ENCODE results near the gene FARP1. TPM values are rescaled to one million over a fixed set of nuclear protein-coding genes. Genes with fewer than 3 reads are reported as not detected.

Gene FARP1
- total and polyA plus RNA-seq, 8 donors, result 11.6 to 319 (median 70.3) TPM

DNA sequence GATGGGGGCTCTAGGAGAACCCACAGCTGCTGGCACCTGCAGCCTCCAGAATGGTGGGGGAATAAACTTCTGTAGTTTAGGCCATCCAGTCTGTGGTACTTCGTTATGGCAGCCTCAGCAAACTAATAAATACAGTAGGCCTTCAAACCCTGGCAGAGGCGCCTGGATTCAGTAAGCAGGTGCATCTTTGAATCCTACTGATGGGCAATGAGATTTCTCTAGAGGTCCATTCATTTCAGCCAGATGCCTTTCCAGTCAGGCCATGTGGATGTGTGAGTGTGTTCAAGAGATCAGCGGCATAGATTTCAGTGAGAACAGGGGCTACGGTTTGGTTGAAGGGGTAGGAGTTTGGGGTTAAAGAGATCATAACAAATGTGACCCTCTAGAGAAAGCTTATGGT lies 217.7 kb downstream of the FARP1 start:
- Histone ChIP-seq H3K27me3 (no peaks in the 10 kb centered on the region), H3K4me1 (peaks cover 0 to 5% (median 0%) of the 10 kb centered on the region in 4 donors), H3K36me3 (no peaks in the 10 kb centered on the region), H3K27ac (no peak overlapping the region), H3K9me3 (no peaks in the 10 kb centered on the region), H3K4me3 (no peak overlapping the region)
- DNase-seq, result no peak
- TF ChIP-seq POLR2A (IDR thresholded peaks at IDR 0.05) (no peak), EP300 (IDR thresholded peaks at IDR 0.05) (no peak), POLR2AphosphoS5 (IDR thresholded peaks at IDR 0.05) (no peak)
- TF ChIP-seq, protein P1, sequence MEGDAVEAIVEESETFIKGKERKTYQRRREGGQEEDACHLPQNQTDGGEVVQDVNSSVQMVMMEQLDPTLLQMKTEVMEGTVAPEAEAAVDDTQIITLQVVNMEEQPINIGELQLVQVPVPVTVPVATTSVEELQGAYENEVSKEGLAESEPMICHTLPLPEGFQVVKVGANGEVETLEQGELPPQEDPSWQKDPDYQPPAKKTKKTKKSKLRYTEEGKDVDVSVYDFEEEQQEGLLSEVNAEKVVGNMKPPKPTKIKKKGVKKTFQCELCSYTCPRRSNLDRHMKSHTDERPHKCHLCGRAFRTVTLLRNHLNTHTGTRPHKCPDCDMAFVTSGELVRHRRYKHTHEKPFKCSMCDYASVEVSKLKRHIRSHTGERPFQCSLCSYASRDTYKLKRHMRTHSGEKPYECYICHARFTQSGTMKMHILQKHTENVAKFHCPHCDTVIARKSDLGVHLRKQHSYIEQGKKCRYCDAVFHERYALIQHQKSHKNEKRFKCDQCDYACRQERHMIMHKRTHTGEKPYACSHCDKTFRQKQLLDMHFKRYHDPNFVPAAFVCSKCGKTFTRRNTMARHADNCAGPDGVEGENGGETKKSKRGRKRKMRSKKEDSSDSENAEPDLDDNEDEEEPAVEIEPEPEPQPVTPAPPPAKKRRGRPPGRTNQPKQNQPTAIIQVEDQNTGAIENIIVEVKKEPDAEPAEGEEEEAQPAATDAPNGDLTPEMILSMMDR (IDR thresholded peaks at IDR 0.05), result no peak
- 92 to 96% (median 96%) methylated on average over 4 of the region's 4 CpGs for WGBS, 5 donors
- intact Hi-C loops (cut with DNase I; ENCODE audit: low total_unique reads), result no loop called here

DNA sequence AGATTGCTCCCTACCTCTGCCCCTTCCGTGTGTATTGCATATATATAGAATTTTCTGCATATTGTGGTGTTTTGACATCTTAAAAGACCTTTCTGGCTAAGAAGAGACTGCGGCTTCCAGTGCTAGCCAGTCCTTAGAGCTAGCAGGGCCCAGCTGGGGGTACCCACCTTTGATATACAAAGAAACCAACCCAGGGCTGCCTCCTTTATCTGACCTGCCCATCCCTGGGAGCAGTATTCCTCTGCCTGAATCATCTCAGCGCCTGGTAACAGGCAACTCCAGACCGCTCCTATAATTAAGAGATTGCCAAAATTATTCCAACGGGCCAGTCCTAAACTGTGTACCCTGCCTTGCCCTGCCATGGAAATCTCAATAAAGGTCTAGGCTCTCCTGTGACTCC lies 220.4 kb downstream of the FARP1 start:
- Histone ChIP-seq H3K4me1 (peaks cover 0 to 5% (median 0%) of the 10 kb centered on the region in 4 donors), H3K4me3 (no peak overlapping the region), H3K27ac (no peak overlapping the region), H3K27me3 (no peaks in the 10 kb centered on the region), H3K9me3 (no peaks in the 10 kb centered on the region), H3K36me3 (peaks cover 0 to under 1% (median under 1%) of the 10 kb centered on the region in 4 donors)
- WGBS, 5 donors, result 92 to 99% (median 95%) methylated on average over 5 of the region's 5 CpGs
- intact Hi-C loops (cut with DNase I; ENCODE audit: low total_unique reads), result no loop called here
- DNase-seq, result no peak
- TF ChIP-seq, protein P1 (IDR thresholded peaks at IDR 0.05), result no peak
- TF ChIP-seq POLR2AphosphoS5 (IDR thresholded peaks at IDR 0.05), result no peak
- no peak for TF ChIP-seq POLR2A (IDR thresholded peaks at IDR 0.05)
- TF ChIP-seq EP300 (IDR thresholded peaks at IDR 0.05), result no peak

DNA sequence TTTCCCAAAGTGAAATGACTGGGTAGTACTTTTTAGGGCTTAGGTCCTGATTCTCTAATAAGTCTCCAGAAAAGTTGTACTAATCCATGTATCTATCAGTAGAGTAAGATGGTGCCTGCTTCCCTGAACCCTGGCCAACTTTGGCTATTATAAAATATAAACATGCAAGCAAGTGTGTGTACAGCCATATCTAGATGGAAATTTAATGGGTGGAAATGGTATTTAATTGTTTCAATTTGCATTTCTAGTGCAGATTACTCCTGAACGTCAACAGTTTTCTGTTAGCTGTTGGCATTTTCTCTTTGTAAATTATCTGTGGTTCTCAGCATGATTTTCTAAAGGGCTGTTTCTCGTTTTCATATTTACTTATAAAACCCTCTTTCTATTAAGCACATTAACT lies 221.3 kb downstream of the FARP1 start:
- Histone ChIP-seq H3K4me3 (no peak overlapping the region), H3K4me1 (peaks cover 0 to 5% (median 0%) of the 10 kb centered on the region in 4 donors), H3K27ac (no peak overlapping the region), H3K36me3 (peaks cover 0 to 9% (median 7%) of the 10 kb centered on the region in 4 donors), H3K27me3 (no peaks in the 10 kb centered on the region), H3K9me3 (no peaks in the 10 kb centered on the region)
- intact Hi-C loops (cut with DNase I; ENCODE audit: low total_unique reads), result no loop called here
- TF ChIP-seq POLR2A (IDR thresholded peaks at IDR 0.05) (no peak), POLR2AphosphoS5 (IDR thresholded peaks at IDR 0.05) (no peak), EP300 (IDR thresholded peaks at IDR 0.05) (no peak)
- TF ChIP-seq, protein P1 (IDR thresholded peaks at IDR 0.05), result no peak
- no peak for DNase-seq
- WGBS, 5 donors, result 19 to 63% (median 40%) methylated on average over 2 of the region's 2 CpGs

DNA sequence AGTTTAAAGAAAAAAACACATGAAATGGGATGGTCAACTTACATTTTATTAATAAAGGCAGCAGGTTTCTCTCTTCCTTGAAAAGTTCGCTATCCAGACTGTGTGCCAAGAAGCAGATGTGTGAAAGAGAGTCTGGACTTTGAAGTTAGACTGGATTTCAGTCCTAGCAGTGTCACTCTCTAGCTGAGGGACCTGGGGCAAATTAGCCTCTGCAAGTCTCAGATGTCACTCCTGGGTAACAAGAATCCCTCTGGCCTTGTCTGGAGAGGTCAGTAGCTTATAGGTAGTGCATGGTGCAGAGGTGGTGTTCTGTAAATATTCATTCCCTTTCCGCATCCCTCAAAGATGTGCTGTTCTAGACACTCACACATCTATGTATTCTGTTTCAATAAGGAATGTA lies 221.8 kb downstream of the FARP1 start:
- H3K27me3 ChIP-seq, result no peaks in the 10 kb centered on the region
- no peak overlapping the region for H3K27ac ChIP-seq
- no peaks in the 10 kb centered on the region for H3K9me3 ChIP-seq
- H3K36me3 ChIP-seq, result peaks cover 0 to 10% (median 7%) of the 10 kb centered on the region in 4 donors
- intact Hi-C loops (cut with DNase I; ENCODE audit: low total_unique reads), result no loop called here
- DNase-seq, result no peak
- WGBS, 5 donors, result 77 to 97% (median 86%) methylated on average over 2 of the region's 2 CpGs
- H3K4me3 ChIP-seq, result no peak overlapping the region
- peaks cover 0 to 5% (median 0%) of the 10 kb centered on the region in 4 donors for H3K4me1 ChIP-seq
- TF ChIP-seq, protein P1 (IDR thresholded peaks at IDR 0.05), result no peak
- no peak for TF ChIP-seq POLR2A (IDR thresholded peaks at IDR 0.05)
